GM10847 (cell line): ENCODE measurements around the gene KCNJ14.

ENCODE experiments used
- POLR2A ChIP-seq: IDR thresholded peaks from 2 replicates; pipeline ENCODE4 v1.6.1; 2011; ENCODE audit not compliant: insufficient read length; ENCODE audit errors: extremely low read depth

The KCNJ14 gene

DNA sequence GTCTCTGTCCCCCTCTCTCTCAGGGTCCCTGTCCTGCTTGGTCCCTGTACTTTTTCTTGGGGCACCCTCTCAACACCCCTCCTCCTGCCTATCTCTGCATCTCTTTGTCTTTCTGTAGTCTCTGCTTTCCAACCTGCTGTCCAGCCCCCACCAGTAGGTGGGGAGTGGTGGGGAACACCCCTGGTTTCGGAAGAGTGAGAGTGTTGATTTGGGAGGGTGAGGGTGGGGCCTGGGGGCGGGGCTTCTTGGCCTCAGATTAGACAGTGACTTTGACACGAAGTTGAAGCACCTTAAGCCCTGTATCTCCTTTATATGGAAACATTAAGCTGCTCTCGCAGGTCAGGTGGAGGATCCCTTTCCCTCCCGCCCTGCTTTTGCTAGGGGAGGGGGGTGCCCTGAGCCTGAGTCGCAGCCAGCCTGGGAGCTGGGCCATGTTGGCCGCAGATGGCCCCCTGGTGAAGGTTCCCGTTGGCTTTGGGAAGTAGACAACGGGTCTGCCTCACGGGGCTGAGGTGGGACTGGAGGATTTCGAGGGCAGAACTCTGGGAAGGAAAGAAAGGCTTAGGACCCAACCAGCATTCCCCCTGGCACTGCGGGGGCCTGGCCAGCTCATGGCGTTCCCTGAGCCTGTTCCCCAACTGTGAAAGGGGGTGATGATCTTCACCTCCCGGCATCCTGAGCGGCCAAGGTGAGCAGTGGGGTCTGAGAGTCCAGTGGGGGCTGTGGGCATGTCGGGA is at the start of gene KCNJ14:
TSS of gene KCNJ14 (plus strand) at position 404 of the 737 bp plus-strand sequence. CDS start 6,151 bp downstream, outside the sequence.
- TF ChIP-seq POLR2A: no peak

DNA sequence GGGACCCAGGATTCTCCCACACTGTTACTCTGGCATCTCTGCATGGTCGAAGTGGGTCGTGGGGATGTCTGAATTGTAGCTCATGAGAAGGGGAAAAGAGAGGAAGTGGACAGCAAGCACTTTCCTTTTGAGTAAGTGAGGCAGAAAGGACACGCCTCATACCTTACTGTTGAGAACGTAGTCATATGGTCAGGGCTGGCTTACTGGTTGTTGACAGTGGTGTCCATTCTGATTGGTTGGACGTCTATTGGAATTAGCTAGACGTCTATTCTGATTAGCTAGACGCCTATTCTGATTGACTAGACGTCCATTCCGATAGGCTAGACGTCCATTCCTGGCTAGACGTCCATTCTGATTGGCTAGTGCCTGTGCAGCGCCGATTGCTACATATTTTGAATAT is 49.5 kb upstream of the KCNJ14 start:
- TF ChIP-seq POLR2A: no peak

DNA sequence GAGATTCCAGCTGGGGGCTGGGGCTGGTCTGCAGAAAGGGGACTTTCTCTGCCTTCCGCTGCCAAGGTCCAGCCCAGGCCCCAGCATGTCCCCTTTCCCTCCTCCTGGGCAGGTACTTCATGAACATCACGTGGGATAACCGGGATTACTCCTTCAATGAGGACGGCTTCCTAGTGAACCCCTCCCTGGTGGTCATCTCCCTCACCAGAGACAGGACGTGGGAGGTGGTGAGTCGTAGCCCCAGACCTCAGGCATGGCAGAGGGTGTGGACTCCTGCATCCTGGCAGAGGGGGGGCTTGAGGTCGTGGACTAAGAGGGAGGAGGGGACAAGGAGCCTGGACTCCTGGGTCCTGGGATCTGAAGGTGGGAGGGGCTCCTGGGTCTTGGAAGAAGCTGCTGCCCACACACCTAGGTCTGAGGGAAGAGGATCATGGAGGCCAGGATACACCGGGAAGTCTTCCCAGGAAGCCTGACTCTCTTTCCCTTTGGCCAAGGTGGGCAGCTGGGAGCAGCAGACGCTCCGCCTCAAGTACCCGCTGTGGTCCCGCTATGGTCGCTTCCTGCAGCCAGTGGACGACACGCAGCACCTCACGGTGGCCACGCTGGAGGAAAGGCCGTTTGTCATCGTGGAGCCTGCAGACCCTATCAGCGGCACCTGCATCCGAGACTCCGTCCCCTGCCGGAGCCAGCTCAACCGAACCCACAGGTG is 41.3 kb upstream of the KCNJ14 start:
- no peak for TF ChIP-seq POLR2A

DNA sequence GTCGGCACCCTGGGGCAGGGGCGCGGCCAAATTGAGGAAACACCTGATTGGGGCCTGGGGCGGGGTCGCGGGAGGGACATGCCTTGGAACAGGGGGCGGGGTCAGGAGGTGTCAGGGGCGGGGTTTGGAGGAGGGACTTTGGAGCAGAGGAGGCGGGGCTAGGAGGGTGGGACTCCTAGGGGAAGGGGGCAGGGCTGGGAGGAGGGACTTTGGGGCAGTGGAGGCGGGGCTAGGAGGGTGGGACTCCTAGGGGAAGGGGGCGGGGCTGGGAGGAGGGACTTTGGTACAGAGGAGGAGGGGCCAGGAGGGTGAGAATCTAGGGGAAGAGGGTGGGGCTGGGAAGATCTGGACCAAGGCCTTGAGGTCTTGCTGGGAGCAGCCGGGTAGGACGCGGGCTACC is 40.0 kb upstream of the KCNJ14 start:
- TF ChIP-seq POLR2A: no peak

GRCh38 chr19:48415806-48416221 is 39.6 kb upstream of the KCNJ14 start:
- TF ChIP-seq POLR2A: no peak

- TF ChIP-seq POLR2A: no peak
These were observed 38.0 kb upstream of the KCNJ14 start for GRCh38 chr19:48417421-48417820.

GRCh38 chr19:48418317-48419064 is 36.9 kb upstream of the KCNJ14 start:
- no peak for TF ChIP-seq POLR2A

DNA sequence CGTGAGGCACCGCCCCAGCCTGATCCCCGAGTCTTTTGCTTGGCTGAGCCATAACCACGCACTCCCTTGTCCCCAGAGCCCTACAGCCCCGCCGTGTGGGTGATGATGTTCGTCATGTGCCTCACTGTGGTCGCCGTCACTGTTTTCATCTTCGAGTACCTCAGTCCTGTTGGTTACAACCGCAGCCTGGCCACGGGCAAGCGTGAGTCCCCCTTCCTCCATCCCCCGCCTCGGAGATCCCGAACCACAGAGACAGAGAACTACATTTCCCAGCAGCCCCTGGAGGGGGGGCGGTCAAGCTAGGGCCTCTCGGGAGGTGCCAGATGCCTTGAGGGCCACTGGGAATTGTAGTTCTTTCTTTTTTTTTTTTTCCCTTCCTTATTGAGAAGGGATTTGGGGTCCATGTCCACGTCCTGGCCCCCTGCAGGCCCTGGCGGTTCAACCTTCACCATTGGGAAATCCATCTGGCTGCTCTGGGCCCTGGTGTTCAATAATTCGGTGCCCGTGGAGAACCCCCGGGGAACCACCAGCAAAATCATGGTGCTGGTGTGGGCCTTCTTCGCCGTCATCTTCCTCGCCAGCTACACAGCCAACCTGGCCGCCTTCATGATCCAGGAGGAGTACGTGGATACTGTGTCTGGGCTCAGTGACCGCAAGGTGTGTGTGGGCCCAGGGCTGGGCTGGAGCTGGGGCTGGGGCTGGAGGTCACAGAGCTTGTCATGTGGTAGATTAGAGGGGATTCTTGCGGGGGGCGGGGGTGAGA is 36.0 kb upstream of the KCNJ14 start:
- no peak for TF ChIP-seq POLR2A

DNA sequence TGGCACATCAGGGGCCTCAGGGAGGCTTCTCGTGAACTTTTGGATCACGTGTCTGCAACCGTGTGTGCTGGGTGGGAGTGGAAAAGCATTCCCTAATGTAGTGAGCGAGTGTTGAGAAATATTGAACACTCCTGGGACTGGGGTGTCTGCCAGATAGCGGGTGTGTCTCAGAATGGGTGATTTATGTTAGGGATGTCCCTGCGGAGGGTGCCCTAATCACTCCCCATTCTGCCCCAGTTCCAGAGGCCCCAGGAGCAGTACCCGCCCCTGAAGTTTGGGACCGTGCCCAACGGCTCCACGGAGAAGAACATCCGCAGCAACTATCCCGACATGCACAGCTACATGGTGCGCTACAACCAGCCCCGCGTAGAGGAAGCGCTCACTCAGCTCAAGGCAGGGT is 33.8 kb upstream of the KCNJ14 start:
- no peak for TF ChIP-seq POLR2A

DNA sequence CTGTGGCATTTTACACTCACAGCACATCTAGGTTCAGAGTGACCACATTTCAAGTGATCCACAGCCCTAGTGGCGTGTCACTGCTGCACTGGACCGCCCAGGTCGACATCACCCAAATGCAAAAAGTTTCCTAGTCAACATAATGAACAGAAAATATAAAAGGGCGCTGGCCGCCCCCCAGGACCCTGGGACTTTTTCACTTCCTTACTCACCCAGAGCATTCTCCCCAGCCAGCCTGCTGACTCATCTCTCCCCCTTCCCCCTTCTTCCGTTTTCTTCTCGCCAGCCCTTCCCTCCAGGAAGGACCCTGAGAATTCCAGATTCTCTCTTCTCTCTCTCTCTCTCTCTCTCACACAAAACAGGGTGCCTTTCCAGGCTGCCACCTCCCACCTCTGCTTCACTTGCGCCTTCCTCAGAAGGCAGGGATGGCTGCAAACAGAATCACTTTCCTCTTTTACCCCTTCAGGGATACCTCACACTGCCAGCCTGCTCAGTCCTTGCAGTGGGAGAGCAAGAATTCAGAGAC is 30.6 kb upstream of the KCNJ14 start:
- no peak for TF ChIP-seq POLR2A

- no peak for TF ChIP-seq POLR2A
These were observed 26.7 kb upstream of the KCNJ14 start for GRCh38 chr19:48428670-48429069.

GRCh38 chr19:48433337-48433736 is 22.0 kb upstream of the KCNJ14 start:
- no peak for TF ChIP-seq POLR2A

DNA sequence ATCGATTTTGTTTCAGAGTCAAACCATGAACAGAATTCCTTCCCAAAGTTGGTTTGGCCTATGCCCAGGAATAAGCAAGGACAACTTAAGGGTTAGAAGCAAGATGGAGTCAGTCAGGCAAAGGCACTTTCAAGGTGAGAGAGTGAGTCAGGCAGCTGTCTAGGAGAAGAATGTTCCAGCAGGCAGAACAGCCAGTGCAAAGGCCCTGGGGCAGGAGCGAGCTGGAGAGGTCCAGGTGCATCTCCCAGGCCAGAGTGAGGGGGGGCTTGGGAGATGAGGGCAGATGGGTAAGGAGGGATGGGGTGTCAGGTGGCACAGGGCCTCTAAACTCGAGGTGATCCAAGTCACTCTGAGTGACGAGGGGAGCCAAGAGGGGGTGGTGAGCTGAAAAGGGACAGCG is 18.8 kb upstream of the KCNJ14 start:
- no peak for TF ChIP-seq POLR2A

- TF ChIP-seq POLR2A: no peak
These were observed 13.9 kb upstream of the KCNJ14 start for GRCh38 chr19:48441360-48442050.
